Uterus (tissue), 4 donors: ENCODE measurements around the gene B3GNT2. TPM values are rescaled to one million over a fixed set of nuclear protein-coding genes. Genes with fewer than 3 reads are reported as not detected.
"Not testable (repeated sequence)": the region's sequence is repeated elsewhere in the genome, so short reads cannot be mapped to it uniquely, and the experiment has no call there.

Source experiments
- DNase-seq, 2 donors: peaks; one replicate each; pipeline ENCODE4 v3.0.0-alpha.2; 2019 to 2020
- H3K27ac ChIP-seq, 2 donors: fragments of 200-600 bp; sonication (generic); 1 replicate in 1 of 2; 2 replicates in 1 of 2; pipeline ENCODE4 v1.5.1; 2016 to 2018
- H3K27me3 ChIP-seq, 2 donors: fragments of 200-600 bp; sonication (generic); one replicate each; pipeline ENCODE4 v1.5.1; 2018 to 2019; ENCODE audit warnings: control low read depth in 1 of 2
- H3K36me3 ChIP-seq, 2 donors: fragments of 200-600 bp; sonication (generic); one replicate each; pipeline ENCODE4 v1.5.1; 2019; ENCODE audit warnings: control low read depth in 1 of 2
- H3K4me1 ChIP-seq, 2 donors: fragments of 200-600 bp; sonication (generic); one replicate each; pipeline ENCODE4 v1.5.1; 2018 to 2019; ENCODE audit warnings: control low read depth in 1 of 2
- H3K4me3 ChIP-seq, 2 donors: fragments of 200-600 bp; sonication (generic); 1 replicate in 1 of 2; 2 replicates in 1 of 2; pipeline ENCODE4 v1.5.1; 2018 to 2019; ENCODE audit warnings: mild to moderate bottlenecking in 1 of 2
- H3K9me3 ChIP-seq, 2 donors: fragments of 200-600 bp; sonication (generic); one replicate each; pipeline ENCODE4 v1.5.1; 2019; ENCODE audit warnings: control low read depth in 1 of 2
- POLR2A ChIP-seq, 2 donors: fragments of 450-650 bp; IDR thresholded peaks; one replicate each; pipeline ENCODE4 v1.6.1; 2016; ENCODE audit warnings: antibody characterized with exemption in 2 of 2, mild to moderate bottlenecking in 1 of 2, moderate library complexity in 1 of 2
- intact Hi-C: fragments of 100-400 bp; cut with DNase I; formaldehyde crosslinking; loops from one replicate; pipeline ENCODE4 v1.15.1; 2023; ENCODE audit warnings: low total_unique reads
- total RNA-seq, 4 donors: library from RNA; depleted of rRNA in 3 of 4; stranded (reverse); fragments of >200 nt in 3 of 4; gene quantifications; one replicate each; pipeline versions ENCODE4 v1.1.0 to v1.2.4, GENCODE V29; 2014 to 2023
- TF ChIP-seq, protein P1 (sequence below), 4 experiments: fragments of 200-600 bp in 2 of 4; fragments of 450-650 bp in 2 of 4; sonication (generic) in 2 of 4; IDR thresholded peaks; one replicate each; pipeline ENCODE4 v1.5.1; 2016 to 2019; ENCODE audit warnings: antibody characterized with exemption in 4 of 4, mild to moderate bottlenecking in 2 of 4, moderate library complexity in 1 of 4
- donor health status: DM: yes; HTN: yes; CAD: no.

Gene B3GNT2, protein sequence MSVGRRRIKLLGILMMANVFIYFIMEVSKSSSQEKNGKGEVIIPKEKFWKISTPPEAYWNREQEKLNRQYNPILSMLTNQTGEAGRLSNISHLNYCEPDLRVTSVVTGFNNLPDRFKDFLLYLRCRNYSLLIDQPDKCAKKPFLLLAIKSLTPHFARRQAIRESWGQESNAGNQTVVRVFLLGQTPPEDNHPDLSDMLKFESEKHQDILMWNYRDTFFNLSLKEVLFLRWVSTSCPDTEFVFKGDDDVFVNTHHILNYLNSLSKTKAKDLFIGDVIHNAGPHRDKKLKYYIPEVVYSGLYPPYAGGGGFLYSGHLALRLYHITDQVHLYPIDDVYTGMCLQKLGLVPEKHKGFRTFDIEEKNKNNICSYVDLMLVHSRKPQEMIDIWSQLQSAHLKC
- total RNA-seq, result 10 to 100 TPM; 15.9 to 42.4 (median 25.5) TPM

GRCh38 chr2:62195421-62196277 lies at the start of gene B3GNT2:
TSS of gene B3GNT2 (plus strand) at chr2:62196115. CDS start at chr2:62222221, 26,106 bp downstream.
- intact Hi-C loops, result no loop called here
- TF ChIP-seq, protein P1, sequence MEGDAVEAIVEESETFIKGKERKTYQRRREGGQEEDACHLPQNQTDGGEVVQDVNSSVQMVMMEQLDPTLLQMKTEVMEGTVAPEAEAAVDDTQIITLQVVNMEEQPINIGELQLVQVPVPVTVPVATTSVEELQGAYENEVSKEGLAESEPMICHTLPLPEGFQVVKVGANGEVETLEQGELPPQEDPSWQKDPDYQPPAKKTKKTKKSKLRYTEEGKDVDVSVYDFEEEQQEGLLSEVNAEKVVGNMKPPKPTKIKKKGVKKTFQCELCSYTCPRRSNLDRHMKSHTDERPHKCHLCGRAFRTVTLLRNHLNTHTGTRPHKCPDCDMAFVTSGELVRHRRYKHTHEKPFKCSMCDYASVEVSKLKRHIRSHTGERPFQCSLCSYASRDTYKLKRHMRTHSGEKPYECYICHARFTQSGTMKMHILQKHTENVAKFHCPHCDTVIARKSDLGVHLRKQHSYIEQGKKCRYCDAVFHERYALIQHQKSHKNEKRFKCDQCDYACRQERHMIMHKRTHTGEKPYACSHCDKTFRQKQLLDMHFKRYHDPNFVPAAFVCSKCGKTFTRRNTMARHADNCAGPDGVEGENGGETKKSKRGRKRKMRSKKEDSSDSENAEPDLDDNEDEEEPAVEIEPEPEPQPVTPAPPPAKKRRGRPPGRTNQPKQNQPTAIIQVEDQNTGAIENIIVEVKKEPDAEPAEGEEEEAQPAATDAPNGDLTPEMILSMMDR (IDR thresholded peaks at IDR 0.05), result peak in 2 of 4 experiments; percentile 5 to 7
- peak; percentile 81 to 94 for TF ChIP-seq POLR2A (IDR thresholded peaks at IDR 0.05)
- H3K27me3 ChIP-seq, result no peaks in the 10 kb centered on the region
- no peaks in the 10 kb centered on the region for H3K9me3 ChIP-seq
- peaks cover 0 to 10% of the 10 kb centered on the region in 2 donors for H3K4me1 ChIP-seq
- DNase-seq, result peak; percentile 79 to 85
- H3K36me3 ChIP-seq, result no peaks in the 10 kb centered on the region
- H3K4me3 ChIP-seq, result peak within 1 kb of the TSS; percentile 91 to 98
- H3K27ac ChIP-seq, result peak within 1 kb of the TSS; percentile 91 to 99

DNA sequence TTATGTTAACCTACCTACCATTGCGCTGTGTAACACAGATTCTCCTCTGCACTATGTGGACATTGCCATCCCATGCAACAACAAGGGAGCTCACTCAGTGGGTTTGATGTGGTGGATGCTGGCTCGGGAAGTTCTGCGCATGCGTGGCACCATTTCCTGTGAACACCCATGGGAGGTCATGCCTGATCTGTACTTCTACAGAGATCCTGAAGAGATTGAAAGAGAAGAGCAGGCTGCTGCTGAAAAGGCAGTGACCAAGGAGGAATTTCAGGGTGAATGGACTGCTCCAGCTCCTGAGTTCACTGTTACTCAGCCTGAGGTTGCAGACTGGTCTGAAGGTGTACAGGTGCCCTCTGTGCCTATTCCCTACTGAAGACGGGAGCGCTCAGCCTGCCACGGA lies 49.1 kb upstream of the B3GNT2 start:
- intact Hi-C loops, H3K27me3 ChIP-seq, H3K27ac ChIP-seq, H3K36me3 ChIP-seq, H3K4me1 ChIP-seq, H3K9me3 ChIP-seq, DNase-seq, H3K4me3 ChIP-seq: not testable (repeated sequence)

DNA sequence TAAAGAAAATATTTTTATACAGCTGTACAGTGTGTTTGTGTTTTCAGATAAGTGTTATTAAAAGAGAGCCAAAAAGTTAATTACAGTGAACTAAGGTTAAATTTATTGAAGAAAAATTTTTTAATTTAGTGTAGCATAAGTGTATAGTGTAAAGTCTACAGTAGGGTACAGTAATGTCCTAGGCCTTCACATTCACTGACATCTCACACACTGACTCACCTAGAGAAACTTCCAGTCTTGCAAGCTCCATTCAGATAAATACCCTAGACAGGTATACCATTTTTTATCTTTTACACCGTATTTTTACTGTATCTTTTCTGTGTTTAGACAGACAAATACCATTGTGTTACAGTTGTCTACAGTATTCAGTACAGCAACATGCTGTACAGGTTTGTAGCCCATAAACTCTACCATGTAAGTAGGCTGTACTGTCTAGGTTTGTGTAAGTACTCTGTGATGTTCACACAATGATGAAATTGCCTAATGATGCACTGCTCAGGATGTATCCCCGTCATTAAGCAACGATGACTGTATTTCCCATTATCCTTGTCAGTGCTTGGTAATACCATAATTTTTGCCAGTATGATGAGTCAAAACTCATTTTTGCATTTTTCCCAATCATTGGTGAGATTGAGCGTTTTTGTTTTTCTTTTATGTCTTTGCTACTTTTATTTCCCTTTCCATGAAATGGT lies 48.2 kb upstream of the B3GNT2 start:
- DNase-seq, result no peak

DNA sequence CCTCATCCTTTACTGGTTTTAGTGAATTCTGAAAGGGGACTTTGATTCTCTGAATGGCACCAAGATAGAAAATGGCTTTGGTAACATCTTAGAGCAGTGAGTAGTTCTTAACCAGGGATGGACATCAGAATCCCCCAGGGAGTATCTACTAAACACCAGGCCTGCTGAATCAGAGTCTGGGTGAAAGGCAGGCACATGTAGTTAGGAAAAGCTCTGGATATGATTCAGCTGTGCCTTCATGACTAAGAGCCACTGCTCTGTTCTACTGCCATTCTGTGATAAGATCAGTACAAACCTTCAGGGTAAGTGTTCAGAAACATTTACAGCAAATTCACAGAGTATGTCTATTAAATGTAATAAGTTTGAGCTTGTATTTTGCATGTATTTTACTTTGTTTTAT lies 46.2 kb upstream of the B3GNT2 start:
- Histone ChIP-seq H3K4me3 (no peak overlapping the region), H3K27me3 (no peaks in the 10 kb centered on the region), H3K36me3 (no peaks in the 10 kb centered on the region), H3K27ac (no peak overlapping the region), H3K9me3 (no peaks in the 10 kb centered on the region), H3K4me1 (no peaks in the 10 kb centered on the region)
- no peak for DNase-seq
- intact Hi-C loops, result no loop called here
- TF ChIP-seq, protein P1 (IDR thresholded peaks at IDR 0.05), result no peak
- TF ChIP-seq POLR2A (IDR thresholded peaks at IDR 0.05), result no peak

More for the DNA sequence above, 48.2 kb upstream of the B3GNT2 start:
- H3K4me1 ChIP-seq, result no peaks in the 10 kb centered on the region
- TF ChIP-seq, protein P1 (IDR thresholded peaks at IDR 0.05), result no peak
- TF ChIP-seq POLR2A (IDR thresholded peaks at IDR 0.05), result no peak
- H3K27ac ChIP-seq, result no peak overlapping the region
- no peak overlapping the region for H3K4me3 ChIP-seq
- no peaks in the 10 kb centered on the region for H3K27me3 ChIP-seq
- intact Hi-C loops, result no loop called here
- no peaks in the 10 kb centered on the region for H3K36me3 ChIP-seq
- no peaks in the 10 kb centered on the region for H3K9me3 ChIP-seq

DNA sequence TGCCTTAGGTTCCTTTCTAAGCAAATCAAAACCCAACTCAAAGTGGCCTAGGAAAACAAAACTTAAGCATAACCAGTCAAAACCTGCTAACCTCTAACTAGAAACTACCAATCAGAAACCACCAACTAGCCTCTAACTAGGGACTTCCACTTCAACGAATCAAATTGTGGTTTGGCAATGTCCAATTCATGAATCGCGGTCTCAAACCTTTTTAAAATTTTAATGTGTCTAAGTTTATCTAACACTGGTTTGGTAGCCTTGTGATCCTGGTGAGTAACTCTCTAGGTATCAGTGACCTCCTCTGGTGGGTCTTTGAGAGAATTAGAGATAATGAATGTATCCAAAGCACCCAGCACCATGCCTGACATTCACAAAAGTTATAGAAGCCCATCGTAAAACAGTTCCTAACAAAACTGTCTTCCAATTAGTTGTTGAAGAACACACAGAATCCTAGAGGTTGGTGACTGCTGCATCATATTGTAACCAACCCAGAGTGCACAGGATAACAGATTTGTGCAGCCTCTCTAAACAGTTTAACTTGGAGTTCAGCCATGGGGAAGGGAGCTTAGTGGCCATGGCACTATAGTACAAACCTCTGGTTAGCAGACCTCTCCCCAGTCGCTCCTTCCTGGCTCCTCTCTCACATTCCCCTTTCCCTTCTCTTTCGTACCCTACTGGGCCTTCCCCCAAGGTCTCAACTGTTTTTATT lies 45.2 kb upstream of the B3GNT2 start:
- Histone ChIP-seq H3K4me1 (no peaks in the 10 kb centered on the region), H3K4me3 (no peak overlapping the region), H3K9me3 (no peaks in the 10 kb centered on the region), H3K27me3 (no peaks in the 10 kb centered on the region), H3K27ac (no peak overlapping the region), H3K36me3 (no peaks in the 10 kb centered on the region)
- intact Hi-C loops, result no loop called here
- no peak for DNase-seq
- TF ChIP-seq POLR2A (IDR thresholded peaks at IDR 0.05), result no peak
- TF ChIP-seq, protein P1 (IDR thresholded peaks at IDR 0.05), result no peak
